T-cell (primary cell): ENCODE results near the gene SLC12A5. TPM values are rescaled to one million over a fixed set of nuclear protein-coding genes. Genes with fewer than 3 reads are reported as not detected.

Experiments used
- ATAC-seq, 4 experiments: fragments of 200-7000 bp in 3 of 4; fragments of 150-1000 bp in 1 of 4; cut with Tn5 transposase; replicated peaks in 1 of 4; 1 replicate in 3 of 4; 2 replicates in 1 of 4; pipeline ENCODE4 v1.10.0; 2021; ENCODE audit warnings: moderate library complexity in 3 of 4, mild to moderate bottlenecking in 2 of 4, moderate number of reproducible peaks in 1 of 4
- CTCF ChIA-PET, 2 donors: fragments of 300-600 bp; sonication (Branson Sonifier 250); formaldehyde crosslinking; loops; one replicate each; lab custom pipeline; 2022; ENCODE audit warnings: antibody characterized with exemption in 2 of 2; lab: Charles Lee
- POLR2A ChIA-PET, 2 donors: fragments of 300-600 bp; sonication (Branson Sonifier 250); formaldehyde crosslinking; loops; one replicate each; lab custom pipeline; 2022; ENCODE audit warnings: antibody characterized with exemption in 2 of 2; lab: Charles Lee
- DNase-seq, 35 experiments: peaks; one replicate each; pipeline versions ENCODE4 v3.0.0 to v3.0.0-alpha.2; 2013 to 2023
- H3K27ac ChIP-seq: one replicate; pipeline ENCODE4 v1.5.1; 2013; ENCODE audit warnings: low read length
- H3K27me3 ChIP-seq, 2 experiments: replicated peaks in 1 of 2; 1 replicate in 1 of 2; 2 replicates in 1 of 2; pipeline versions ENCODE4 v1.6.1 to v1.7.0; 2013; ENCODE audit warnings: low read length in 1 of 2, mixed read lengths in 1 of 2; ENCODE audit not compliant: control insufficient read depth in 2 of 2, insufficient read depth in 2 of 2; ENCODE audit errors: extremely low read depth in 1 of 2
- H3K36me3 ChIP-seq, 2 donors: 1 replicate in 1 of 2; 2 replicates in 1 of 2; pipeline versions ENCODE4 v1.6.1 to v1.7.0; 2013; ENCODE audit warnings: low read length in 1 of 2; ENCODE audit not compliant: control insufficient read depth in 2 of 2, insufficient read depth in 1 of 2; ENCODE audit errors: extremely low read depth in 1 of 2
- H3K4me1 ChIP-seq, 2 experiments: 1 replicate in 1 of 2; 2 replicates in 1 of 2; pipeline versions ENCODE4 v1.6.1 to v1.7.0; 2013; ENCODE audit warnings: low read length in 2 of 2, mixed read lengths in 1 of 2; ENCODE audit not compliant: insufficient read depth in 2 of 2, control insufficient read depth in 1 of 2; ENCODE audit errors: extremely low read depth in 1 of 2
- H3K4me3 ChIP-seq, 2 donors: 1 replicate in 1 of 2; 2 replicates in 1 of 2; pipeline versions ENCODE4 v1.5.1 to v1.7.0; 2013; ENCODE audit warnings: mild to moderate bottlenecking in 2 of 2, low read length in 1 of 2, moderate library complexity in 1 of 2; ENCODE audit not compliant: control insufficient read depth in 1 of 2; ENCODE audit errors: extremely low read depth in 1 of 2
- H3K9me3 ChIP-seq: 2 replicates; pipeline ENCODE4 v1.7.0; 2013
- H3K27ac Mint-ChIP-seq, 2 donors: one replicate each; pipeline ENCODE4 v1.8.0; 2020 to 2021; ENCODE audit warnings: mild to moderate bottlenecking in 2 of 2, mixed read lengths in 2 of 2
- H3K27me3 Mint-ChIP-seq, 2 donors: one replicate each; pipeline ENCODE4 v1.8.0; 2021 to 2022; ENCODE audit warnings: mixed read lengths in 2 of 2
- H3K36me3 Mint-ChIP-seq: one replicate; pipeline ENCODE4 v1.8.0; 2021; ENCODE audit warnings: mixed read lengths
- H3K4me1 Mint-ChIP-seq, 3 donors: one replicate each; pipeline ENCODE4 v1.8.0; 2020 to 2022; ENCODE audit warnings: mixed read lengths in 3 of 3, mild to moderate bottlenecking in 1 of 3
- H3K4me3 Mint-ChIP-seq, 3 donors: one replicate each; pipeline ENCODE4 v1.8.0; 2020 to 2022; ENCODE audit warnings: mild to moderate bottlenecking in 3 of 3, mixed read lengths in 3 of 3, moderate library complexity in 3 of 3
- H3K9me3 Mint-ChIP-seq, 3 donors: one replicate each; pipeline ENCODE4 v1.8.0; 2020 to 2022; ENCODE audit warnings: mixed read lengths in 3 of 3
- WGBS: methylation state at CpG from one replicate; pipeline ENCODE4 v1.1.5; 2013; ENCODE audit warnings: missing lambda C conversion rate; ENCODE audit not compliant: insufficient coverage; 5-methylcytosine and 5-hydroxymethylcytosine counted together
- total RNA-seq, 35 experiments: library from RNA in 6 of 35; stranded (reverse) in 6 of 35; fragments of 120-200 nt in 1 of 35; gene quantifications; one replicate each; pipeline versions ENCODE4 v1.2.1 to v1.2.4 and lab custom pipeline; 2013 to 2026

Gene SLC12A5
- total RNA-seq, 5 donors from 2014 or later (not counting 1 experiment from before 2014, with no cell fraction given): 0.05 TPM; not detected in 4

- H3K4me3 ChIP-seq: no peak overlapping the region
- ATAC-seq: no peak
- H3K4me1 ChIP-seq: no peaks in the 10 kb centered on the region
- H3K9me3 Mint-ChIP-seq: peaks cover 0 to 5% (median 0%) of the 10 kb centered on the region in 3 donors
- ChIA-PET CTCF (no interaction called here), POLR2A (no interaction called here)
- no peaks in the 10 kb centered on the region for H3K4me1 Mint-ChIP-seq
- no peaks in the 10 kb centered on the region for H3K9me3 ChIP-seq
- WGBS: 65% methylated on average over 6 of the region's 6 CpGs
- DNase-seq: no peak
- H3K36me3 ChIP-seq: no peaks in the 10 kb centered on the region
- peaks cover 59 to 76% of the 10 kb centered on the region in 2 donors for H3K27me3 Mint-ChIP-seq
- no peaks in the 10 kb centered on the region for H3K36me3 Mint-ChIP-seq
- no peak overlapping the region for H3K4me3 Mint-ChIP-seq
- no peak overlapping the region for H3K27ac Mint-ChIP-seq
- H3K27me3 ChIP-seq: peaks cover 0 to 72% of the 10 kb centered on the region in 2 experiments
- no peak overlapping the region for H3K27ac ChIP-seq
Observed at GRCh38 chr20:46044896-46045295, 15.9 kb downstream of the SLC12A5 start.

- Histone ChIP-seq H3K4me1 (no peaks in the 10 kb centered on the region), H3K4me3 (no peak overlapping the region), H3K36me3 (no peaks in the 10 kb centered on the region), H3K9me3 (no peaks in the 10 kb centered on the region), H3K27ac (no peak overlapping the region), H3K27me3 (peaks cover 0 to 64% of the 10 kb centered on the region in 2 experiments)
- DNase-seq (no peak), ATAC-seq (no peak)
- WGBS: 75% methylated on average over 5 of the region's 8 CpGs
- H3K27ac Mint-ChIP-seq: no peak overlapping the region
- no peaks in the 10 kb centered on the region for H3K4me1 Mint-ChIP-seq
- no peak overlapping the region for H3K4me3 Mint-ChIP-seq
- H3K27me3 Mint-ChIP-seq: peaks cover 53 to 65% of the 10 kb centered on the region in 2 donors
- CTCF ChIA-PET: no interaction called here
- H3K36me3 Mint-ChIP-seq: no peaks in the 10 kb centered on the region
- POLR2A ChIA-PET: interaction anchor here in 1 of 2 donors (0.6 kb wide), 1 partner anchor 132 kb away, joined by 4 read pairs; no protein-coding TSS in a partner anchor
- peaks cover 0 to 2% (median 0%) of the 10 kb centered on the region in 3 donors for H3K9me3 Mint-ChIP-seq
Observed at GRCh38 chr20:46046588-46047310, 17.7 kb downstream of the SLC12A5 start.

GRCh38 chr20:46047821-46048220 is 18.8 kb downstream of the SLC12A5 start:
- H3K27ac Mint-ChIP-seq: no peak overlapping the region
- no peak overlapping the region for H3K4me3 Mint-ChIP-seq
- H3K4me1 ChIP-seq: no peaks in the 10 kb centered on the region
- H3K27me3 ChIP-seq: peaks cover 0 to 57% of the 10 kb centered on the region in 2 experiments
- ATAC-seq (no peak), DNase-seq (no peak)
- ChIA-PET POLR2A (no interaction called here), CTCF (no interaction called here)
- 81% methylated on average over 5 of the region's 8 CpGs for WGBS
- H3K9me3 Mint-ChIP-seq: no peaks in the 10 kb centered on the region
- no peak overlapping the region for H3K4me3 ChIP-seq
- no peaks in the 10 kb centered on the region for H3K36me3 Mint-ChIP-seq
- peaks cover 42 to 55% of the 10 kb centered on the region in 2 donors for H3K27me3 Mint-ChIP-seq
- H3K9me3 ChIP-seq: no peaks in the 10 kb centered on the region
- H3K36me3 ChIP-seq: no peaks in the 10 kb centered on the region
- no peaks in the 10 kb centered on the region for H3K4me1 Mint-ChIP-seq
- no peak overlapping the region for H3K27ac ChIP-seq

DNA sequence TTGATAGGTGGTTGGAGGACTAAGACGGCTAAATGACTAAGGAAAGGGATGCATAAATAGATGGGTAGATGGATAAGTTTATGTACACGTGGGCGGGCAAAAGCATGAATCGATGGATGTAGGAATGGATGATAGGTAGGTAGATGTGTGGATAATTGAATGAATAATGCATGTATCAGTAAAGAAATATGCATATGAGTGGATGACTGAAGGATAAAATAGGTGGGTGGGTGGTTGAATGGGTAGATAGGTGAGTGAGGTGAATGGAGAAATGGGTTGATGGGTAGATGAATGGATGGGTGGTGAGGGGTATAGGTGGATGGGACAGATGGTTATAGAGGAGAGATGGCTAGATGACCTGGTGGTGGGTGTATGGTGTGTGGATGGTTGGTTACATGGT is 20.2 kb downstream of the SLC12A5 start:
- ChIA-PET POLR2A (no interaction called here), CTCF (no interaction called here)
- no peaks in the 10 kb centered on the region for H3K36me3 ChIP-seq
- H3K27ac ChIP-seq: no peak overlapping the region
- no peak overlapping the region for H3K4me3 ChIP-seq
- H3K9me3 Mint-ChIP-seq: no peaks in the 10 kb centered on the region
- no peaks in the 10 kb centered on the region for H3K4me1 Mint-ChIP-seq
- H3K36me3 Mint-ChIP-seq: no peaks in the 10 kb centered on the region
- peaks cover 32 to 42% of the 10 kb centered on the region in 2 donors for H3K27me3 Mint-ChIP-seq
- H3K27me3 ChIP-seq: peaks cover 0 to 50% of the 10 kb centered on the region in 2 experiments
- no peaks in the 10 kb centered on the region for H3K9me3 ChIP-seq
- no peak overlapping the region for H3K4me3 Mint-ChIP-seq
- DNase-seq (no peak), ATAC-seq (no peak)
- no peak overlapping the region for H3K27ac Mint-ChIP-seq
- H3K4me1 ChIP-seq: no peaks in the 10 kb centered on the region
- WGBS: 93% methylated on average over 4 of the region's 4 CpGs

DNA sequence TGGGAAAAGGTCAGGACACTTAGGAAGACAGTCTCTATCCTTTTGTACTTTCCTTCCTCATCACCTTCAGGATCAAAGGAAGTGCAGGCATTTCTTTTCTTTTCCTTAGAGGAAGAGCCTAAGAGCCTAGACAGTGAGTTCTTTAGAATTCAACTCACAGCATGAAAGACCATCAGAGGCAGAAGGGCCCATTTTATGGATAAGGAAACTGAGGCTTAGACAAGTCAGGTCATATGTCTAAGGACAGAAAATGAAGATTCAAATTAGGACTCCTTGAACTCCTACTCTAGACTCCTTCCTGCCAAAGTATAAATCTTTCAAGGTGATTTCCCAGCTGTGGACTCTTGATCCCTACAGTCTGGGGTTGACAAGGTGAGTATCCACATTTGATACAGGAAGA is 20.8 kb downstream of the SLC12A5 start:
- no peaks in the 10 kb centered on the region for H3K9me3 ChIP-seq
- H3K4me1 ChIP-seq: no peaks in the 10 kb centered on the region
- no peak overlapping the region for H3K4me3 ChIP-seq
- Mint-ChIP-seq H3K27me3 (peaks cover 29 to 38% of the 10 kb centered on the region in 2 donors), H3K27ac (no peak overlapping the region), H3K36me3 (no peaks in the 10 kb centered on the region), H3K9me3 (no peaks in the 10 kb centered on the region), H3K4me1 (no peaks in the 10 kb centered on the region), H3K4me3 (no peak overlapping the region)
- H3K27ac ChIP-seq: no peak overlapping the region
- no peak for DNase-seq
- ChIA-PET CTCF (no interaction called here), POLR2A (interaction anchor here in 1 of 2 donors (0.7 kb wide), 1 partner anchor 10 kb away, joined by 5 read pairs; no protein-coding TSS in a partner anchor)
- ATAC-seq: no peak
- peaks cover 0 to 44% of the 10 kb centered on the region in 2 experiments for H3K27me3 ChIP-seq
- H3K36me3 ChIP-seq: no peaks in the 10 kb centered on the region

GRCh38 chr20:46050444-46050843 is 21.4 kb downstream of the SLC12A5 start:
- CTCF ChIA-PET: no interaction called here

More at GRCh38 chr20:46050444-46050843, 21.4 kb downstream of the SLC12A5 start:
- no peak overlapping the region for H3K4me3 Mint-ChIP-seq
- Histone ChIP-seq H3K27ac (no peak overlapping the region), H3K36me3 (no peaks in the 10 kb centered on the region), H3K4me1 (no peaks in the 10 kb centered on the region), H3K27me3 (peaks cover 0 to 38% of the 10 kb centered on the region in 2 experiments), H3K9me3 (no peaks in the 10 kb centered on the region), H3K4me3 (no peak overlapping the region)
- no peaks in the 10 kb centered on the region for H3K4me1 Mint-ChIP-seq
- POLR2A ChIA-PET: interaction anchor here in 1 of 2 donors (0.7 kb wide), 1 partner anchor 11 kb away, joined by 5 read pairs; no protein-coding TSS in a partner anchor
- H3K9me3 Mint-ChIP-seq: no peaks in the 10 kb centered on the region
- ATAC-seq (no peak), DNase-seq (no peak)
- WGBS: 63% methylated on average over 8 of the region's 10 CpGs
- H3K27ac Mint-ChIP-seq: no peak overlapping the region
- peaks cover 34 to 35% of the 10 kb centered on the region in 2 donors for H3K27me3 Mint-ChIP-seq
- no peaks in the 10 kb centered on the region for H3K36me3 Mint-ChIP-seq
